HEK293 (cell line): ENCODE measurements around the gene S100A6.

Experiments used
- KLF16 ChIP-seq: fragments of 450-650 bp; formaldehyde crosslinking; IDR thresholded peaks from 2 replicates; pipeline ENCODE4 v1.5.1; 2017; ENCODE audit warnings: missing biosample characterization, missing genetic modification characterization
- MEIS1 ChIP-seq: sonication (generic); formaldehyde crosslinking; IDR thresholded peaks from 2 replicates; pipeline ENCODE4 v1.8.1; 2022; ENCODE audit warnings: missing genetic modification reagents, mild to moderate bottlenecking, borderline replicate concordance
- ZNF24 ChIP-seq: fragments of 450-650 bp; formaldehyde crosslinking; IDR thresholded peaks from 2 replicates; pipeline ENCODE4 v1.5.1; 2016; ENCODE audit warnings: missing biosample characterization, missing genetic modification characterization
- TF ChIP-seq, protein P1 (sequence below): fragments of 450-650 bp; formaldehyde crosslinking; IDR thresholded peaks from 2 replicates; pipeline ENCODE4 v1.5.1; 2016; ENCODE audit warnings: missing biosample characterization, missing genetic modification characterization
- TF ChIP-seq, protein P2 (sequence below): fragments of 450-650 bp; formaldehyde crosslinking; IDR thresholded peaks from 2 replicates; pipeline ENCODE4 v1.5.1; 2016; ENCODE audit warnings: missing biosample characterization, missing genetic modification characterization

DNA sequence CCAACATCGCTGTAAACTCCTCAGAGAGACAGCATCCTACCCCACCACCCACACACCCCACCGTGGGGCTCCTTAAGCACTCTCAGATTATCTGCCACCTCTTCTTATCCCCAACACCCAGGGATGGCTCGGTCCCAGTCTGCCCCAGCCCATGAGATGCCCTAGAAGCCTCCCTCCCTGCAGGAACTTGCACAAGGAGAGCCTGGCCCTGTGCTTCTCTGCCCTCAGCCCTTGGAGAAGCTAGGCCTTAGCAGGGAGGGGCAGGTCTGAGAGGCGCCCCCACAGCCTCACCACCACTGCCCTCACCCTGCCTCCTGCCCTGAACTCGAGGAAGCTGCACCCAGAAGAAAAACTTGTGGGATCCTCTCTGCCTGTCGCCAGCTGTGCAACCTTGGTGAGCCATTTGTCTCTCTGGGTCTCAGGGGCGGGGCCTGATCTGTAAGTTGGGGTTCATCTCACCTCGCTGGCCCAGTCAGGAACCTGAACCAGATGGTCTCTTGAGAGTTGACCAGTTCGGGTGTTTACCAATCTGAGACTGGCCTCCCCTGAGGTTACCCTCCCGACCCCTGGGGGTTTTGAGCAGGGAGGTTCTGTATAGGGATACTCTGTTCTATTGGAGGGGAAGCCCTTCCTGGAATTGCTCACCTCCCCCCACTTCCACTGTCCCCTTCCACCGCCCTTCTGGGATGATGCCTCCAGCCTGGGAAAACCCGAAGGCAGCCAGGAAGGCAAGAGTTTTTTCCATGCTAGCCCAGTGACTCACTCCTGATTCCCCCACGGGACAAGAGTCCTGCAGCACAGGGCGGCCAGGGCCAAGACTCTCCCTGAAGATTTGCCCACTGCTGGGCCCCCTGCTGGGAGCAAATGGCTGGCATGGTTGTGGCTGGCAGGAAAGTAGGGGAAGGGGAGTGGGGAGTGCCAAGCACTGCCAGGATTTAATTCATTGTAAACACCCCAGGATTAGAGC lies 13.2 kb upstream of the S100A6 start, which contains the start of gene S100A3:
- TF ChIP-seq MEIS1: no peak
- TF ChIP-seq, protein P1, sequence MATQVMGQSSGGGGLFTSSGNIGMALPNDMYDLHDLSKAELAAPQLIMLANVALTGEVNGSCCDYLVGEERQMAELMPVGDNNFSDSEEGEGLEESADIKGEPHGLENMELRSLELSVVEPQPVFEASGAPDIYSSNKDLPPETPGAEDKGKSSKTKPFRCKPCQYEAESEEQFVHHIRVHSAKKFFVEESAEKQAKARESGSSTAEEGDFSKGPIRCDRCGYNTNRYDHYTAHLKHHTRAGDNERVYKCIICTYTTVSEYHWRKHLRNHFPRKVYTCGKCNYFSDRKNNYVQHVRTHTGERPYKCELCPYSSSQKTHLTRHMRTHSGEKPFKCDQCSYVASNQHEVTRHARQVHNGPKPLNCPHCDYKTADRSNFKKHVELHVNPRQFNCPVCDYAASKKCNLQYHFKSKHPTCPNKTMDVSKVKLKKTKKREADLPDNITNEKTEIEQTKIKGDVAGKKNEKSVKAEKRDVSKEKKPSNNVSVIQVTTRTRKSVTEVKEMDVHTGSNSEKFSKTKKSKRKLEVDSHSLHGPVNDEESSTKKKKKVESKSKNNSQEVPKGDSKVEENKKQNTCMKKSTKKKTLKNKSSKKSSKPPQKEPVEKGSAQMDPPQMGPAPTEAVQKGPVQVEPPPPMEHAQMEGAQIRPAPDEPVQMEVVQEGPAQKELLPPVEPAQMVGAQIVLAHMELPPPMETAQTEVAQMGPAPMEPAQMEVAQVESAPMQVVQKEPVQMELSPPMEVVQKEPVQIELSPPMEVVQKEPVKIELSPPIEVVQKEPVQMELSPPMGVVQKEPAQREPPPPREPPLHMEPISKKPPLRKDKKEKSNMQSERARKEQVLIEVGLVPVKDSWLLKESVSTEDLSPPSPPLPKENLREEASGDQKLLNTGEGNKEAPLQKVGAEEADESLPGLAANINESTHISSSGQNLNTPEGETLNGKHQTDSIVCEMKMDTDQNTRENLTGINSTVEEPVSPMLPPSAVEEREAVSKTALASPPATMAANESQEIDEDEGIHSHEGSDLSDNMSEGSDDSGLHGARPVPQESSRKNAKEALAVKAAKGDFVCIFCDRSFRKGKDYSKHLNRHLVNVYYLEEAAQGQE (tag by site-specific recombination): no peak
- TF ChIP-seq, protein P2, sequence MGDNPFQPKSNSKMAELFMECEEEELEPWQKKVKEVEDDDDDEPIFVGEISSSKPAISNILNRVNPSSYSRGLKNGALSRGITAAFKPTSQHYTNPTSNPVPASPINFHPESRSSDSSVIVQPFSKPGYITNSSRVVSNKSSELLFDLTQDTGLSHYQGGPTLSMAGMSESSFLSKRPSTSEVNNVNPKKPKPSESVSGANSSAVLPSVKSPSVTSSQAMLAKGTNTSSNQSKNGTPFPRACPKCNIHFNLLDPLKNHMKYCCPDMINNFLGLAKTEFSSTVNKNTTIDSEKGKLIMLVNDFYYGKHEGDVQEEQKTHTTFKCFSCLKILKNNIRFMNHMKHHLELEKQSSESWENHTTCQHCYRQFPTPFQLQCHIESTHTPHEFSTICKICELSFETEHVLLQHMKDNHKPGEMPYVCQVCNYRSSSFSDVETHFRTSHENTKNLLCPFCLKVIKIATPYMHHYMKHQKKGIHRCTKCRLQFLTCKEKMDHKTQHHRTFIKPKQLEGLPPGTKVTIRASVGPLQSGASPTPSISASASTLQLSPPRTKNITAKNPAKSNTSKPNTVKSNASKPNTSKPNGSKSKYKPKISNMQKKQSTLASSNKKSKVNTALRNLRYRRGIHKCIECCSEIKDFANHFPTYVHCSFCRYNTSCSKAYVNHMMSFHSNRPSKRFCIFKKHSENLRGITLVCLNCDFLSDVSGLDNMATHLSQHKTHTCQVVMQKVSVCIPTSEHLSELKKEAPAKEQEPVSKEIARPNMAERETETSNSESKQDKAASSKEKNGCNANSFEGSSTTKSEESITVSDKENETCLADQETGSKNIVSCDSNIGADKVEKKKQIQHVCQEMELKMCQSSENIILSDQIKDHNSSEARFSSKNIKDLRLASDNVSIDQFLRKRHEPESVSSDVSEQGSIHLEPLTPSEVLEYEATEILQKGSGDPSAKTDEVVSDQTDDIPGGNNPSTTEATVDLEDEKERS (tag by site-specific recombination): no peak
- TF ChIP-seq ZNF24 (tag by site-specific recombination): no peak
- TF ChIP-seq KLF16: no peak
